NCI-H345 treated with DMSO at 0.1 percent for 48 hours (cell line): ENCODE measurements around the gene PRKCA.
A peak's percentile ranks its signal among the peaks of the same experiment; 100 is the strongest.
"Not testable (repeated sequence)": the region's sequence is repeated elsewhere in the genome, so short reads cannot be mapped to it uniquely, and the experiment has no call there.

Source experiments
- DNase-seq: peaks from one replicate; lab custom pipeline; 2025; ENCODE audit not compliant: unreplicated experiment; lab: John Stamatoyannopoulos, UW

PRKCA gene

GRCh38 chr17:66350576-66350975 lies 48.2 kb downstream of the PRKCA start:
- not testable (repeated sequence) for DNase-seq

GRCh38 chr17:66351033-66351432 lies 48.6 kb downstream of the PRKCA start:
- DNase-seq: no peak

GRCh38 chr17:66351701-66352100 lies 49.3 kb downstream of the PRKCA start:
- no peak for DNase-seq

- DNase-seq: no peak
Observed at GRCh38 chr17:66353937-66354401, 51.6 kb downstream of the PRKCA start.

- no peak for DNase-seq
Observed at GRCh38 chr17:66354472-66354871, 52.1 kb downstream of the PRKCA start.

DNA sequence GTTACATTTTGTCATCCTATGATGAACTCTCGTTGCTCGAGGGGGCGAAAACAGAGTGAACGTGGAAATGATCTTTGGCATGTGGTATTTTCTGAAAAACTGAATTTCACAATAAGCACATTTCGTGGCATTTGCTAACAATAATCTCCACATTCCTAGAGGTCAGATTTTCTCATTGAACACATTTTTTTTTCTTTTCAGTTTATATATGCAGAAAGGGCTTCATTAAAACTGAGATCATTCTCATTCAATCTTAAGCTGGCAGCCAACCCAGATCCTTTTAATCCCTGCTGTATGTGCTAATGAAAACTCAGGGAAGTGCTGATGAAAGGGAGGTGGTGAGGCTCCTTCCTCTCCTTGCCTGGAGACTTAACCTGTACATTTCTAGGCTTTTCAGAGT lies 52.6 kb downstream of the PRKCA start:
- no peak for DNase-seq

DNA sequence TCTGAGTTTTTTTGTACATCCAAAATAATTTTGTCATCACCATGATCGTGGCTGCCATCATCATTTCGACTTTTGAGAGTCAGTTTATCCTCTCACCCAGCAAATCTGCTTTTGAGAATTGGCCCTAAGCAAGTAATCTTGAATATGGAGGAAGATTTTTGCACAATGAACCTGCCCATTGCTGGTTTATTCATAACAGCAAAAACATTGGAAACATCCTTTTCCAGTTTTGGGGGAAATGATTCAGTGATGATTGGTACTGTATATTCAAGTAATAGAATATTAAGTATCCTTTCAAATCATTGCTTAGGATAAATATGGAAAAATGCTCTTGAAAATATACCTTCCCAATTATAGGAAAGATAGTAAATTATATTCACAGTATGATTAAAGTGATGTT lies 53.1 kb downstream of the PRKCA start:
- DNase-seq: no peak

DNA sequence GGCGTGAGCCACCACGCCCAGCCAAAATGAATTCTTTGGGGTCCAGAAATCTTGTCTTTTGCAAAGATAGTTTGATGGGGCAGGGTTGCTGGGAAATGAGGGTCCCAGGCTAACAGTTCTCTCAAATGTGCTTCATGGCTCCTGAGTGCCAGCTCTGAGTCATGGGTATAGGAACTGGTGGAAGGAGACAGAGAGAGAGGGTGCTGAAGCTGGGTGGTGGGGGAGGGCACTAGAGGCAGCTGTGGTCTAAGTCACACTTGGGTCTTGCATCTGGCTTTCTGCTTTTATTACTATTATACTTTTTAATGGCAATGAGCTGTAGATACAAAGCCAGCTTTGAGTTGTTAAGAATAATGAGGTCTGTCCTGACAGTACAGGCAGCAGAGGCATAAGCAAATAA lies 54.6 kb downstream of the PRKCA start:
- no peak for DNase-seq

GRCh38 chr17:66359351-66359750 lies 56.9 kb downstream of the PRKCA start:
- no peak for DNase-seq

GRCh38 chr17:66360961-66361565 lies 58.6 kb downstream of the PRKCA start:
- not testable (repeated sequence) for DNase-seq

DNA sequence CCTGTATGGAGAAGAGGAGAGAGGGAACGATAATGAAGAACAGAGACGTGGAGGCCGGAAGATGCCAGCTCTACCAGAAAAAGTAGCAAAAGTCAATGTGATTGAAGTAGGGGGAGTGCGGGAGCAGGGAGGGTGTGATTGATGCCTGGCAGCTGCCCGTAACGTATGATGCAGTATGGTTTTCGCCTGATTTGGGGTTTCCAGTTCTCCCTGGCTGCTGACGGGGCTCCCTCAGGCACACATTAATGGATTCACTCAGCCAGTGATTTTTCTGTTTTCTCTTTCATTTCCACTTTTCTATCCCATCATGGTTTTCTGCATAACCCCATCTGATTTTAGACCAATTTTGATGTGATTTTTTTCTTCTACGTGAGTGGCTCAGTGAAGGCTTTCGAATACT lies 62.1 kb downstream of the PRKCA start:
- DNase-seq: no peak

- no peak for DNase-seq
Observed at GRCh38 chr17:66364990-66365490, 62.6 kb downstream of the PRKCA start.

DNA sequence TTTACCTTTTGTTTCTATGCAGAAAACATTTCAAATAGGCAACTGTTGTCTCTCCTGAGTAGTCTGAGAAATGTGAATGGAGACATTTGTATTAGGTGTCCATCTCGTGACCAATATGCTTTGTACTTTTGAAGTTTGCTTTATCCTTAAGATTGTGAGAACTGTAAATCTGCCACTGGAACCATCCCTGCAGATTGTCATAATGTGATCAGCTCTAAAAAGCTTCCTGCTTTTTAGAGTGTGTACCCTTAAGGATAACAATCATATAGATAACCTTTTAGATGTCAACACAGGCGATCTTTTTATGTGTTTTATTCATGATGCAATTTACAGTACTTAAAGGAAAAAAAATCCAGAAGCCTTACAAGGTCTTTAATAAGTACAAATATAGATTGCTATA lies 63.5 kb downstream of the PRKCA start:
- no peak for DNase-seq

- DNase-seq: no peak
Observed at GRCh38 chr17:66367107-66367506, 64.7 kb downstream of the PRKCA start.

- no peak for DNase-seq
Observed at GRCh38 chr17:66369830-66370229, 67.4 kb downstream of the PRKCA start.

GRCh38 chr17:66371561-66371960 lies 69.1 kb downstream of the PRKCA start:
- DNase-seq: no peak

GRCh38 chr17:66372182-66372581 lies 69.8 kb downstream of the PRKCA start:
- no peak for DNase-seq

- no peak for DNase-seq
Observed at GRCh38 chr17:66373079-66373478, 70.7 kb downstream of the PRKCA start.

- peak; percentile 19 for DNase-seq
Observed at GRCh38 chr17:66373944-66374817, 71.8 kb downstream of the PRKCA start.

DNA sequence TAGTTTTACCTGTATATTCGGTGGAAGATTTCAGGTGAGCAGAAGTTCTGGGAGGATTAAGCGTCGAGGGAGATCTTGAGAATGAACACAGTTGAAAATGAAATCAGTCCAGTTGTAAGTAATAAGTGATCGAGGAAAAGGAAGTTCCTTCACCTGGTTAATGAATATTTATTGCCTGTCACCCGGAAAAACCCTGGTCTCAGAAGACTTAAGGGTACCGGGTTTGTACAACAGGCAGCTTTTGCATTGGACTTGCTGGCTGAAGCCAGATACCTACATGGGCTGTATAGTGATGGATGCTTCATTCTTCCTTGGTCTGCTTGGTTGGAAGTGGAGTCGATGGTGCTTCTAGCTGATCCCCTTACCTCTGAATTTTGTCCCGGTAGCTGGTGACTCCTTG lies 72.7 kb downstream of the PRKCA start:
- no peak for DNase-seq

- DNase-seq: no peak
Observed at GRCh38 chr17:66378296-66378695, 75.9 kb downstream of the PRKCA start.

DNA sequence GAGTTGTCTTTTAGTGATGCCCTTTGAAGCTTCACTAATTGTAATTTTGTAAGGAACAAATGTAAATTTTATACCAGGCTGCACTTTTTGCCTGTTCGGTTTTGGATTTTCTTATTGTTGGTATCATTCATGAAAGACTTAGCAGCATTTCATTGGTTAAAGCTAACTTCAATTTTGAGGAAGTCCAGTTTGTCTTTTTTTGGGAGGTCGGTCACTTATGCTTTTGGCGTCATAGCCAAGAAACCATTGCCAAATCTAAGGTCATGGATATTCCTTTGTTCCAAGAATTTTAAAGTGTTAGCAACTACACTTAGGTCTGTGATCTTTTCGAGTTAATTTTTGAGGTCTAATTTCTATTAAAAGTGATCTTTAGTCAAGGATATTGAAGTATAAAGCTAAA lies 77.1 kb downstream of the PRKCA start:
- DNase-seq: no peak
